Sigmoid colon (tissue), 7 donors: ENCODE results near the gene TOR1A. TPM values are rescaled to one million over a fixed set of nuclear protein-coding genes. Genes with fewer than 3 reads are reported as not detected.

ENCODE experiments used
- DNase-seq: peaks from one replicate; pipeline ENCODE4 v3.0.0-alpha.2; 2019
- H3K27ac ChIP-seq, 4 donors: fragments of 200-600 bp; sonication (generic); one replicate each; pipeline ENCODE4 v1.5.1; 2016 to 2019; ENCODE audit warnings: mild to moderate bottlenecking in 1 of 4
- H3K27me3 ChIP-seq, 3 donors: fragments of 200-600 bp; sonication (generic); one replicate each; pipeline ENCODE4 v1.5.1; 2019; ENCODE audit warnings: mild to moderate bottlenecking in 1 of 3
- H3K36me3 ChIP-seq, 4 donors: fragments of 200-600 bp; sonication (generic); one replicate each; pipeline ENCODE4 v1.5.1; 2016 to 2019
- H3K4me1 ChIP-seq, 4 donors: fragments of 200-600 bp; sonication (generic); one replicate each; pipeline ENCODE4 v1.5.1; 2017 to 2019
- H3K4me3 ChIP-seq, 4 donors: fragments of 200-600 bp; sonication (generic); one replicate each; pipeline ENCODE4 v1.5.1; 2017 to 2019; ENCODE audit warnings: mild to moderate bottlenecking in 2 of 4, moderate library complexity in 1 of 4
- H3K9me3 ChIP-seq, 4 donors: fragments of 200-600 bp in 3 of 4; sonication (generic) in 3 of 4; one replicate each; pipeline versions ENCODE4 v1.5.1 to v1.6.1; 2013 to 2019
- EP300 ChIP-seq, 4 donors: sonication (generic); formaldehyde crosslinking; IDR thresholded peaks; one replicate each; pipeline ENCODE4 v1.6.1; 2017; ENCODE audit warnings: antibody characterized with exemption in 4 of 4
- POLR2A ChIP-seq, 2 donors: fragments of 450-650 bp; IDR thresholded peaks; one replicate each; pipeline ENCODE4 v1.6.1; 2016; ENCODE audit warnings: antibody characterized with exemption in 2 of 2, mild to moderate bottlenecking in 2 of 2, moderate library complexity in 2 of 2
- POLR2AphosphoS5 ChIP-seq, 4 donors: sonication (generic); formaldehyde crosslinking; IDR thresholded peaks; one replicate each; pipeline ENCODE4 v1.6.1; 2017; ENCODE audit warnings: antibody characterized with exemption in 4 of 4
- WGBS, 2 donors: extraction: QIAGEN DNeasy Blood & Tissue Kit; methylation state at CpG; one replicate each; pipeline ENCODE4 v1.1.7; 2013; 5-methylcytosine and 5-hydroxymethylcytosine counted together
- intact Hi-C: fragments of 100-400 bp; cut with DNase I; formaldehyde crosslinking; loops from one replicate; pipeline ENCODE4 v1.15.1; 2023
- polyA plus RNA-seq, 3 donors: library from polyadenylated mRNA; stranded (reverse); fragments of 200-250 nt; gene quantifications; one replicate each; pipeline ENCODE4 v1.2.3, GENCODE V29; 2013
- total RNA-seq, 4 donors: library from RNA; depleted of rRNA; stranded (reverse); fragments of >200 nt; gene quantifications; one replicate each; pipeline ENCODE4 v1.1.0, GENCODE V29; 2016
- TF ChIP-seq, protein P1 (sequence below), 4 experiments: fragments of 450-650 bp in 3 of 4; fragments of 200-600 bp in 1 of 4; IDR thresholded peaks; one replicate each; pipeline ENCODE4 v1.5.1; 2016 to 2019; ENCODE audit warnings: antibody characterized with exemption in 4 of 4, mild to moderate bottlenecking in 3 of 4, moderate library complexity in 2 of 4
- donor health status: healthy with polysubstance abuse.
- donor health status: Bipolar disorder and iron deficiency.
- donor health status: healthy.

The TOR1A gene
- total and polyA plus RNA-seq, 7 donors: 12.5 to 51.2 (median 31.6) TPM

DNA sequence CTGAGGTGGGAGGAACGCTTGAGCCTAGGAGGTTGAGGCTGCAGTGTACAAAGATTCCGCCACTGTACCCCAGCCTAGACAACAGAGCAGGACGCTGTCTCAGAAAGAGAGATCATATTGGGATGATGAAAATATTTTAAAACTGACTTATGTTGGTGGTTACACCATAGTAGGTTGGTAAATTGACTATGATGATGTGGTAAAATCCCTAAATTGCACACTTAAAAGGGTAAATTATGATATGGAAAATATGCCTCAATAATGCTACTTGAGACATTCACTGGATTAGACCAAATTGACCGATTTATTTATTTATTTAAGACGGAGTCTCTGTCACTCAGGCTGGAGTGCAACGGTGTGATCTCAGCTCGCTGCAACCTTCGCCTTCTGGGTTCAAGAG lies 42.8 kb downstream of the TOR1A start:
- Histone ChIP-seq H3K4me1 (peaks cover 0 to 14% (median 14%) of the 10 kb centered on the region in 4 donors), H3K36me3 (no peaks in the 10 kb centered on the region), H3K9me3 (no peaks in the 10 kb centered on the region), H3K27me3 (no peaks in the 10 kb centered on the region), H3K27ac (no peak overlapping the region), H3K4me3 (no peak overlapping the region)
- WGBS, 2 donors: 79 to 87% methylated on average over 8 of the region's 8 CpGs
- TF ChIP-seq EP300 (IDR thresholded peaks at IDR 0.05): no peak
- no peak for TF ChIP-seq POLR2A (IDR thresholded peaks at IDR 0.05)
- TF ChIP-seq POLR2AphosphoS5 (IDR thresholded peaks at IDR 0.05): no peak
- TF ChIP-seq, protein P1, sequence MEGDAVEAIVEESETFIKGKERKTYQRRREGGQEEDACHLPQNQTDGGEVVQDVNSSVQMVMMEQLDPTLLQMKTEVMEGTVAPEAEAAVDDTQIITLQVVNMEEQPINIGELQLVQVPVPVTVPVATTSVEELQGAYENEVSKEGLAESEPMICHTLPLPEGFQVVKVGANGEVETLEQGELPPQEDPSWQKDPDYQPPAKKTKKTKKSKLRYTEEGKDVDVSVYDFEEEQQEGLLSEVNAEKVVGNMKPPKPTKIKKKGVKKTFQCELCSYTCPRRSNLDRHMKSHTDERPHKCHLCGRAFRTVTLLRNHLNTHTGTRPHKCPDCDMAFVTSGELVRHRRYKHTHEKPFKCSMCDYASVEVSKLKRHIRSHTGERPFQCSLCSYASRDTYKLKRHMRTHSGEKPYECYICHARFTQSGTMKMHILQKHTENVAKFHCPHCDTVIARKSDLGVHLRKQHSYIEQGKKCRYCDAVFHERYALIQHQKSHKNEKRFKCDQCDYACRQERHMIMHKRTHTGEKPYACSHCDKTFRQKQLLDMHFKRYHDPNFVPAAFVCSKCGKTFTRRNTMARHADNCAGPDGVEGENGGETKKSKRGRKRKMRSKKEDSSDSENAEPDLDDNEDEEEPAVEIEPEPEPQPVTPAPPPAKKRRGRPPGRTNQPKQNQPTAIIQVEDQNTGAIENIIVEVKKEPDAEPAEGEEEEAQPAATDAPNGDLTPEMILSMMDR (IDR thresholded peaks at IDR 0.05): no peak
- intact Hi-C loops: no loop called here
- DNase-seq: no peak

DNA sequence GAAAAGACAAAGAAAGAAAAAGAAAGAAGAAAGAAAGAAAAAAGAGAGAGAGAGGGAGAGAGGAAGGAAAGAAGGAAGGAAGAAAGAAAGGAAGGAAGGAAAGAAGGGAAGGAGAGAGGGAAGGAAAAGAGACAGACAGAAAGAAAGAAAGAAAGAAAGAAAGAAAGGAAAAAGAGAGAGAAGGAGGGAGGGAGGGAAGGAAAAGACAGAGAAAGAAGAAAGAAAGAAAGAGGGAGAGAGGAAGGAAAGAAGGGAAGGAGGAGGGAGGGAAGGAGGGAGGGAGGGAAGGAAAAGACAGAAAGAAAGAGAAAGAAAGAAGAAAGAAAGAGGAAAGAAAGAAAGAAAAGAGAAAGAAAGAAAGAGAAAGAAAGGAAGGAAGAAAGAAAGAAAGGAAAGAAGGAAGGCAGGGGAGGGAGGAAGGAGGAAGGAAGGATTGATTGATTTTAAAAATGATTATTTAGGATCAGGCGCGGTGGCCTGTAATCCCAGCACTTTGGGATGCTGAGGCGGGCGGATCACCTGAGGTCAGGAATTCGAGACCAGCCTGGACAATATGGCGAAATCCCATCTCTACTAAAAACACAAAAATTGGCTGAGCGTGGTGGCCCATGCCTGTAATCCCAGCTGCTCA lies 44.3 kb downstream of the TOR1A start:
- Histone ChIP-seq H3K36me3 (no peaks in the 10 kb centered on the region), H3K4me3 (no peak overlapping the region), H3K27ac (no peak overlapping the region), H3K27me3 (no peaks in the 10 kb centered on the region), H3K4me1 (peaks cover 0 to 14% (median 14%) of the 10 kb centered on the region in 4 donors), H3K9me3 (no peaks in the 10 kb centered on the region)
- intact Hi-C loops: no loop called here
- DNase-seq: no peak
- 93 to 95% methylated on average over 7 of the region's 7 CpGs for WGBS, 2 donors
- no peak for TF ChIP-seq POLR2A (IDR thresholded peaks at IDR 0.05)

DNA sequence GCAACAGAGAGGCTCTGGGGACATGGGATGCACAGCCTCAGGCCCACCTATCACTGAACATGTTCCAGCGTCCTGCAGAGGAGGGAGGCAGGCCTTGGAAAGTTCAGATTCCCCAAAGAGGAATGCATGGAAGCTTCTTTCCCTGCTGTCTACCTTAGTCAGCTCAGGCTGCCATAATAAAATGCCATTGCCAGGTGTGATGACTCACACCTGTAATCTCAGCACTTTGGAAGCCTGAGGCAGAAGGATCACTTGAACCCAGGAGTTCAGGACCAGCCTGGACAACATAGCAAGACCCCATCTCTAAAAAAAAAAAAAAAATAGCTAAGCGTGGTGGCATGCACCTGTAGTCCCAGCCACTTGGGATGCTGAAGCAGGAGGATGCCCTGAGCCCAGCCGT lies 45.5 kb downstream of the TOR1A start:
- 88 to 90% methylated on average over 3 of the region's 3 CpGs for WGBS, 2 donors
- intact Hi-C loops: no loop called here

DNA sequence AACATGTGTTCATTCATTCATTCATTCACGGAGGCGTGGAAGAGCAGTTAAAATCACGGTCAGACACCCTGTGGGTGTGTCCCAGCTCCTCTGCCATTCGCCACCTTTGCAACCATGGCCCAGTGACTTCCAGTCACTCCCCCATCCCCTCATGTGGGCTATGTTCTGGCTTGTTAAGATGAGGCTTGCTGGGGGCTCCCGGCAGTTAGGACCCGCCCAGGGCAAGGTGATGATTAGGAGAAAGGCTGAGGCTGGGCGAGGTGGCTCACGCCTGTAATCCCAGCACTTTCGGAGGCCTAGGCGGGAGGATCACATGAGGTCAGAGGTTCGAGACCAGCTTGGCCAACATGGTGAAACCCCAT lies 46.2 kb downstream of the TOR1A start:
- TF ChIP-seq POLR2AphosphoS5 (IDR thresholded peaks at IDR 0.05) (no peak), POLR2A (IDR thresholded peaks at IDR 0.05) (no peak), EP300 (IDR thresholded peaks at IDR 0.05) (no peak)
- TF ChIP-seq, protein P1 (IDR thresholded peaks at IDR 0.05): no peak
- no peaks in the 10 kb centered on the region for H3K27me3 ChIP-seq
- intact Hi-C loops: no loop called here
- H3K9me3 ChIP-seq: no peaks in the 10 kb centered on the region
- peak overlapping the region; percentile 63 to 70 (median 68) for H3K27ac ChIP-seq
- peaks cover 0 to 14% (median 14%) of the 10 kb centered on the region in 4 donors for H3K4me1 ChIP-seq
- H3K36me3 ChIP-seq: no peaks in the 10 kb centered on the region
- no peak for DNase-seq
- WGBS, 2 donors: 52 to 62% methylated on average over 11 of the region's 11 CpGs
- H3K4me3 ChIP-seq: no peak overlapping the region

More for the DNA sequence above, 45.5 kb downstream of the TOR1A start:
- no peak for DNase-seq
- Histone ChIP-seq H3K27ac (no peak overlapping the region), H3K4me1 (peaks cover 0 to 14% (median 14%) of the 10 kb centered on the region in 4 donors), H3K27me3 (no peaks in the 10 kb centered on the region), H3K9me3 (no peaks in the 10 kb centered on the region), H3K4me3 (no peak overlapping the region), H3K36me3 (no peaks in the 10 kb centered on the region)
- TF ChIP-seq, protein P1 (IDR thresholded peaks at IDR 0.05): no peak
- TF ChIP-seq EP300 (IDR thresholded peaks at IDR 0.05) (no peak), POLR2A (IDR thresholded peaks at IDR 0.05) (no peak), POLR2AphosphoS5 (IDR thresholded peaks at IDR 0.05) (no peak)

DNA sequence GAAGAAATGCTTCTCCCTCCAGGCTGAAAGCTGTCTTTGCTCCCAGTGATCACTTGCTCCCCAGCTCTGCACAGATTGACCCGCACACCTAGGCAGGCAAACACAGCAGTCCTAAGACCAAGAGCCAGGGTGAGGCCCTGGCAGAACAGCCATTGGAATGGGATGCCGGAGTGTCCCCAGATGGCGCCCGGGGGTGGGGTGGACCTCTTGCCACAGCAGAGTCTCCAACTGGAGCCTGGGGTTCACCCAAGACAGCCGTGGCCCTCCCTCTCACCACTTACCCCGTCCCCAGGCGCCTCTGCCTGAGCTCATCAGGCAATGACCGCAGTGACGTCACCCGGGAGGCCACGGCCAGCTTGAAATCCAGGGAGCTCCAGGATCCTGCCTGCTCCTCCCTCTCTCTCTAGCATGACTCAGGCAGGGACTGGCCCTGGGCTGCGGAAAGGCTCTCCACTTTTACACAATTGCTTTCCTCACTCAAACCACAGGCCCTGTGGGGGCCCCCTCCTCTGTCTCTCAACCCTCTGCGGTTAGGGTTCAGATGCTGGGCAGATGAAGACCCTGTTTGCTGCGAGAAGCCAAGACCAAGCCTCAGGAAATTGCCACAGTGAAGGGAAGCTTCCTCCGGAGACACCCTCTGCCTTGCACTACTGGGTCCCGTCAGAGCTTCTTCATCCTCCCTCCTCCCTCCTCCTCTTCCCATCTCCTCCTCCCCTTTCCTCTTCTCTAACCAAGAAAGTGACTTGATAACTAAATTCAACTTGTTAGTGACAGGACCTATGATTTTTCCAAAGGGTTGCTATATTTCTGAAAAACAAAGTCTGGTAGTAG lies 46.8 kb downstream of the TOR1A start:
- peak; percentile 98 for DNase-seq
- Histone ChIP-seq H3K4me1 (peaks cover 0 to 14% (median 14%) of the 10 kb centered on the region in 4 donors), H3K27me3 (no peaks in the 10 kb centered on the region), H3K9me3 (no peaks in the 10 kb centered on the region), H3K4me3 (peak overlapping the region in 1 of 4 donors; percentile 6), H3K36me3 (no peaks in the 10 kb centered on the region), H3K27ac (peak overlapping the region; percentile 63 to 70 (median 68))
- intact Hi-C loops: no loop called here
- WGBS, 2 donors: 20 to 42% methylated on average over 16 of the region's 16 CpGs
- TF ChIP-seq POLR2A (IDR thresholded peaks at IDR 0.05): no peak
- TF ChIP-seq POLR2AphosphoS5 (IDR thresholded peaks at IDR 0.05): peak in 2 of 4 donors; percentile 24 to 69
